ENCODE data around the gene ORM1. TPM values are rescaled to one million over a fixed set of nuclear protein-coding genes. Genes with fewer than 3 reads are reported as not detected.

ORM1 gene
- total RNA-seq, 2 experiments from 2014 or later: not detected

GRCh38 chr9:114375386-114376175, 52.7 kb downstream of the ORM1 start:
- Histone ChIP-seq H3K4me1 (ENCODE audit: insufficient read depth, low read length, poor library complexity, severe bottlenecking) (peaks cover 87% of the 10 kb centered on the region), H3K4me2 (ENCODE audit: low read length) (peak overlapping the region; percentile 16; the same call in 1 of the 2 replicates), H3K27ac (ENCODE audit: low read depth, low read length, poor library complexity, severe bottlenecking) (peak overlapping the region; percentile 99), H3K9me2 (ENCODE audit: insufficient read depth, low read length) (no peaks in the 10 kb centered on the region), H3K9me3 (ENCODE audit: low read length) (no peaks in the 10 kb centered on the region), H4K20me1 (ENCODE audit: insufficient read depth, low read length) (no peaks in the 10 kb centered on the region), H3K36me3 (ENCODE audit: insufficient read depth, low read length) (peaks cover 87% of the 10 kb centered on the region), H2AFZ (ENCODE audit: low read length) (no peak overlapping the region), H3K79me2 (ENCODE audit: insufficient read depth, low read depth, low read length) (peaks cover 63% of the 10 kb centered on the region), H3K4me3 (ENCODE audit: low read depth, low read length, poor library complexity, severe bottlenecking) (no peak overlapping the region)
- BruUV-seq (replicated peaks): no TSS peak
- DNase-seq (ENCODE audit: low spot score): no peak
- TF ChIP-seq EZH2phosphoT487 (IDR thresholded peaks at IDR 0.05; ENCODE audit: borderline replicate concordance, low read depth, low read length): no peak
- TF ChIP-seq CTCF (conservative IDR thresholded peaks at IDR 0.05; ENCODE audit: low read length): no peak
- CTCF ChIA-PET (ENCODE audit: unreplicated experiment): no interaction called here
- intact Hi-C loops (cut with micrococcal nuclease; ENCODE audit: unreplicated experiment): loop anchor here (10.0 kb wide), 1 partner anchor 961 kb away; the partner anchor contains the start of genes C9orf43 and POLE3
- POLR2A ChIA-PET: interaction anchor here (0.6 to 12.9 kb wide), 3 partner anchors 12 to 858 kb away, joined by 3 to 275 read pairs (median 3); partner anchors contain the start of gene AKNA

Other genes with a start within 250 kb of the ORM1 start
- not detected in 2 replicates for gene AMBP, start 244.8 kb upstream of the ORM1 start, total RNA-seq (2014; rRNA removed; shearing (Covaris generic))
- not detected in 2 replicates for gene AMBP, start 244.8 kb upstream of the ORM1 start, total RNA-seq (2022)
- not detected in 2 replicates for gene KIF12, start 223.8 kb upstream of the ORM1 start, total RNA-seq (2014; rRNA removed; shearing (Covaris generic))
- not detected in 2 replicates for gene KIF12, start 223.8 kb upstream of the ORM1 start, total RNA-seq (2022)
- not detected in 2 replicates for gene COL27A1, start 167.6 kb upstream of the ORM1 start, total RNA-seq (2014; rRNA removed; shearing (Covaris generic))
- not detected in 2 replicates for gene COL27A1, start 167.6 kb upstream of the ORM1 start, total RNA-seq (2022)
- gene ORM2, start 6.8 kb downstream of the ORM1 start, total RNA-seq (2014; rRNA removed; shearing (Covaris generic)): not detected in 2 replicates
- not detected in 2 replicates for gene ORM2, start 6.8 kb downstream of the ORM1 start, total RNA-seq (2022)
- 53.8 and 61.4 TPM in 2 replicates for gene AKNA, start 64.9 kb downstream of the ORM1 start, total RNA-seq (2014; rRNA removed; shearing (Covaris generic))
- gene AKNA, start 64.9 kb downstream of the ORM1 start, total RNA-seq (2022): 187 and 203 TPM in 2 replicates
- 0.19 TPM in 1 of 2 replicates, not detected in the other for gene WHRN, start 182.4 kb downstream of the ORM1 start, total RNA-seq (2014; rRNA removed; shearing (Covaris generic))
- gene WHRN, start 182.4 kb downstream of the ORM1 start, total RNA-seq (2022): 2.1 TPM in 2 replicates